RWPE1 (cell line): ENCODE measurements around the gene GCH1.

Experiments used
- CTCF ChIA-PET: fragments of 350-600 bp; sonication (Branson Sonifier 250); formaldehyde crosslinking; extraction: SDS; loops from one replicate; lab custom pipeline; 2021; lab: Yijun Ruan, JAX
- POLR2A ChIA-PET: fragments of 400-600 bp; formaldehyde crosslinking; extraction: SDS; loops from one replicate; lab custom pipeline; 2020; ENCODE audit warnings: antibody characterized with exemption; ENCODE audit not compliant: low non-redundant PET; lab: Yijun Ruan, JAX
- DNase-seq: peaks from one replicate; pipeline ENCODE4 v3.0.0; 2012; ENCODE audit warnings: low spot score
- H3K27ac ChIP-seq: fragments of 450-650 bp; 2 replicates; pipeline ENCODE4 v1.5.1; 2017
- CTCF ChIP-seq: fragments of 450-650 bp; conservative IDR thresholded peaks from 2 replicates; pipeline ENCODE4 v1.5.1; 2017; ENCODE audit warnings: low read depth, mild to moderate bottlenecking

The GCH1 gene

GRCh38 chr14:54890788-54891187 lies 11.8 kb downstream of the GCH1 start:
- POLR2A ChIA-PET = no interaction called here
- CTCF ChIA-PET = interaction anchor here (0.8 kb wide), 1 partner anchor 133 kb away, joined by 3 read pairs; no protein-coding TSS in a partner anchor
- no peak for DNase-seq
- no peak overlapping the region for H3K27ac ChIP-seq
- TF ChIP-seq CTCF = no peak

- ChIA-PET POLR2A (interaction anchor here (0.5 kb wide), 1 partner anchor 230 kb away, joined by 3 read pairs; no protein-coding TSS in a partner anchor), CTCF (interaction anchor here (1.0 kb wide), 1 partner anchor 81 kb away, joined by 3 read pairs; no protein-coding TSS in a partner anchor)
- TF ChIP-seq CTCF = no peak
- no peak for DNase-seq
- no peak overlapping the region for H3K27ac ChIP-seq
These were observed 12.7 kb downstream of the GCH1 start for GRCh38 chr14:54889919-54890318.

- CTCF ChIA-PET = no interaction called here
- no peak overlapping the region for H3K27ac ChIP-seq
These were observed 20.1 kb downstream of the GCH1 start for GRCh38 chr14:54882521-54882920.

GRCh38 chr14:54881761-54882401 lies 20.7 kb downstream of the GCH1 start:
- DNase-seq = peak; percentile 39
- ChIA-PET POLR2A (no interaction called here), CTCF (interaction anchor here (0.9 kb wide), 1 partner anchor 54 kb away, joined by 3 read pairs; no protein-coding TSS in a partner anchor)
- no peak overlapping the region for H3K27ac ChIP-seq
- no peak for TF ChIP-seq CTCF

More at GRCh38 chr14:54882521-54882920, 20.1 kb downstream of the GCH1 start:
- no peak for DNase-seq
- no peak for TF ChIP-seq CTCF
- POLR2A ChIA-PET = no interaction called here

GRCh38 chr14:54881235-54881760 lies 21.3 kb downstream of the GCH1 start:
- DNase-seq = peak; percentile 26
- ChIA-PET CTCF (interaction anchor here (0.9 kb wide), 1 partner anchor 54 kb away, joined by 3 read pairs; no protein-coding TSS in a partner anchor), POLR2A (interaction anchor here (0.6 kb wide), 1 partner anchor 499 kb away, joined by 5 read pairs; no protein-coding TSS in a partner anchor)
- no peak for TF ChIP-seq CTCF
- H3K27ac ChIP-seq = peak overlapping the region; percentile 72

GRCh38 chr14:54877703-54878021 lies 25.0 kb downstream of the GCH1 start:
- CTCF ChIA-PET = no interaction called here
- POLR2A ChIA-PET = no interaction called here
- H3K27ac ChIP-seq = no peak overlapping the region
- no peak for DNase-seq
- TF ChIP-seq CTCF = no peak
